GM19238 (cell line): ENCODE results near the gene PLA2G10.
A peak's percentile ranks its signal among the peaks of the same experiment; 100 is the strongest.
"Not testable (repeated sequence)": the region's sequence is repeated elsewhere in the genome, so short reads cannot be mapped to it uniquely, and the experiment has no call there.

Experiments
- DNase-seq: peaks from one replicate; pipeline ENCODE4 v3.0.0; 2011; ENCODE audit warnings: low spot score; ENCODE audit not compliant: insufficient read length

PLA2G10 gene, protein sequence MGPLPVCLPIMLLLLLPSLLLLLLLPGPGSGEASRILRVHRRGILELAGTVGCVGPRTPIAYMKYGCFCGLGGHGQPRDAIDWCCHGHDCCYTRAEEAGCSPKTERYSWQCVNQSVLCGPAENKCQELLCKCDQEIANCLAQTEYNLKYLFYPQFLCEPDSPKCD

GRCh38 chr16:14694129-14694528 lies at the start of gene PLA2G10:
PLA2G10 (minus strand) TSS chr16:14694308; CDS start chr16:14694229, 79 bp downstream.
- DNase-seq, result not testable (repeated sequence)

DNA sequence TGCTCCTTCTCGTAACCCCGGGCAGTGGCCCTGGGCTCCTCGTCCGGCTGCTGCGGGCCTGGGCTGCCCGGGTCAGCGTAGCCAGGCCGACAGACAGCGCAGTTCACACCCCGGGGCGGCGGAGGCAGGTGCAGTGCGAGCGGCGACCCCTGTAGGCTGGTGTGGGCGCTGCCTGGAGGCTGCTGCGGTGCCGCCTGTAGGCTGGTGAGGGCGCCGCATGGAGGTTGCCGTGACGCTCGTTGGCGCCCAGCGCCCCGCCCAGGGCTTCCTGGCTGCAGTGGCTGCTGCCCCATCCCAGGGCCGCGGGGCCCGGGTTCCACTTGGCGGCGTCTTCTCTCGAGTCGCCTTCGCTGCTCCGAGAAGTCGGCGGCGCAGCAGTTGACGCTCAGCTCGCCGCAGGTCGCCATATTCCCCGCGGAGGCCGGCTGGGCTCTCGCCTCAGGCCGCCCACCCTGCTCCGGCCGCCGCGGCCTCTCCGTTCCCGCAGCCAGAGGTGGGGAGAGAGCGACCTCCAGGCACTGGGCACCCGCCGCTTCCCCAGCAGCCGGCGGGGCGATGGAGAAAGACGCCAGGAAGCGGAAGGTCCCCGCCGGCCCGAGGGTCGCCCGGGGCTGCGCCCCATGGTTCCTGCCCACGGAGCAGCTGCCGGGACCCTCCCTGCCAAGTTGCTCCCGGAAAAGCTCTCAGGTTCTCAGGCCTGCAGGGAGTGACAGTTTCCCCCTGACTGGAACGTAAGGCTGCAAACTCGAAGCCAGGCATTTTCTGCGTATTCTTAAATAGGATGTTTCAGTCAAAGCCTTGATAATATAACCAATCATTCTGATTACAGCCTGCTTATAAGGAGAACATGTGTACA lies 48.4 kb upstream of the PLA2G10 start, which contains the start of gene NPIPA2:
Gene NPIPA2 (plus strand): TSS at position 261 of the 856 bp plus-strand sequence. CDS start 5,533 bp downstream, outside the sequence.
- not testable (repeated sequence) for DNase-seq

DNA sequence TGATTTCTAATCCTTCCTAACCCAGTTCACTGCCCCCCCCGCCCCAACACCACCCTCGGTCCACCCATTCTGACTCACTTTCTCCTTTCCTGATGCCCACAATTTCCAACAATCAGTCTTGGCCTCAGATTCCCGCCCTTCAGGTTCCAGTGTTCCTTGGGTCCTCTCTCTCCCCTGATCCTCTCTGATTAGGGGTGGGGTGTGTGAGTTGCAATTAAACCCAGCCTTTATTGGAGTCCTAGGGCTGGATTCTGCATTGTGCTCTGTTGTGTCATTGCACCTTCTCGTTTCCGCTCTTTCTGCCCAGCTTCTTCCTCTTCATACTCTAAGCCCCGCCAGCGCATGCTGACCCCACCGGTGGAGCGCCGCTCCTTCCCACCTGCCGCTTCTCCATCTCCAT lies 47.7 kb upstream of the PLA2G10 start:
- DNase-seq, result not testable (repeated sequence)

DNA sequence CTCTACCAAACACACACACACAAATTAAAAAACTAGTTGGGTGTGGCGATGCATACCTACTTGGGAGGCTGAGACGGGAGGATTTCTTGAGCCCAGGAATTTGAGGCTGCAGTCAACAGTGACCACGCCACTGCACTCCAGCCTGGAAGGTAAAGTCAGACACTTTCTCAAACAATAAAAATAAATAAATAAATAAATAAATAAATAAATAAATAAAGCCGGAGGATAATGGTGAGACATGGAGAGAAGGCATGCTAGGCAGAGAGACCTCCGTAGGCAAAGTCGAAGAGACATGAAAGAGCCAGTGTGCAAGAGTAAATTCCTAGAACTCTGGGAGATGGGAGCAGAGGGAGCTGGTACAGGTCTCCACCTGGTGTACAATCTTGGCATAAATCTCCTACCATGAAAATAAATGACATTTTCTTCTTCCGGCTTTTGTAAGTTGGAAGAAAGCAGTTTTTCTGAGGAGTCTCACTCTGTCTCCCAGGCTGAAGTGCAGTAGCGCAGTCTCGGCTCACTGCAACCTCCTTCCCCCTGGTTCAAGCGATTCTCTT lies 46.8 kb upstream of the PLA2G10 start:
- DNase-seq, result not testable (repeated sequence)

- DNase-seq, result not testable (repeated sequence)
Measured at GRCh38 chr16:14733233-14733632, 39.1 kb upstream of the PLA2G10 start.

DNA sequence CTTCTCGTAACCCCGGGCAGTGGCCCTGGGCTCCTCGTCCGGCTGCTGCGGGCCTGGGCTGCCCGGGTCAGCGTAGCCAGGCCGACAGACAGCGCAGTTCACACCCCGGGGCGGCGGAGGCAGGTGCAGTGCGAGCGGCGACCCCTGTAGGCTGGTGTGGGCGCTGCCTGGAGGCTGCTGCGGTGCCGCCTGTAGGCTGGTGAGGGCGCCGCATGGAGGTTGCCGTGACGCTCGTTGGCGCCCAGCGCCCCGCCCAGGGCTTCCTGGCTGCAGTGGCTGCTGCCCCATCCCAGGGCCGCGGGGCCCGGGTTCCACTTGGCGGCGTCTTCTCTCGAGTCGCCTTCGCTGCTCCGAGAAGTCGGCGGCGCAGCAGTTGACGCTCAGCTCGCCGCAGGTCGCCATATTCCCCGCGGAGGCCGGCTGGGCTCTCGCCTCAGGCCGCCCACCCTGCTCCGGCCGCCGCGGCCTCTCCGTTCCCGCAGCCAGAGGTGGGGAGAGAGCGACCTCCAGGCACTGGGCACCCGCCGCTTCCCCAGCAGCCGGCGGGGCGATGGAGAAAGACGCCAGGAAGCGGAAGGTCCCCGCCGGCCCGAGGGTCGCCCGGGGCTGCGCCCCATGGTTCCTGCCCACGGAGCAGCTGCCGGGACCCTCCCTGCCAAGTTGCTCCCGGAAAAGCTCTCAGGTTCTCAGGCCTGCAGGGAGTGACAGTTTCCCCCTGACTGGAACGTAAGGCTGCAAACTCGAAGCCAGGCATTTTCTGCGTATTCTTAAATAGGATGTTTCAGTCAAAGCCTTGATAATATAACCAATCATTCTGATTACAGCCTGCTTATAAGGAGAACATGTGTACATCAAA lies 9.3 kb upstream of the PLA2G10 start, which contains the start of gene NPIPA3:
Gene NPIPA3 (plus strand): TSS at position 256 of the 856 bp plus-strand sequence. CDS start 5,533 bp downstream, outside the sequence.
- not testable (repeated sequence) for DNase-seq

- DNase-seq, result not testable (repeated sequence)
Measured at GRCh38 chr16:14702672-14703071, 8.6 kb upstream of the PLA2G10 start.

DNA sequence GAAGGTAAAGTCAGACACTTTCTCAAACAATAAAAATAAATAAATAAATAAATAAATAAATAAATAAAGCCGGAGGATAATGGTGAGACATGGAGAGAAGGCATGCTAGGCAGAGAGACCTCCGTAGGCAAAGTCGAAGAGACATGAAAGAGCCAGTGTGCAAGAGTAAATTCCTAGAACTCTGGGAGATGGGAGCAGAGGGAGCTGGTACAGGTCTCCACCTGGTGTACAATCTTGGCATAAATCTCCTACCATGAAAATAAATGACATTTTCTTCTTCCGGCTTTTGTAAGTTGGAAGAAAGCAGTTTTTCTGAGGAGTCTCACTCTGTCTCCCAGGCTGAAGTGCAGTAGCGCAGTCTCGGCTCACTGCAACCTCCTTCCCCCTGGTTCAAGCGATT lies 7.8 kb upstream of the PLA2G10 start:
- DNase-seq, result not testable (repeated sequence)

- DNase-seq, result not testable (repeated sequence)
Measured at GRCh38 chr16:14685870-14686793, 8.0 kb downstream of the PLA2G10 start.

GRCh38 chr16:14682121-14682520 lies 12.0 kb downstream of the PLA2G10 start:
- DNase-seq, result no peak

GRCh38 chr16:14681115-14681514 lies 13.0 kb downstream of the PLA2G10 start:
- DNase-seq, result no peak

GRCh38 chr16:14680396-14680795 lies 13.7 kb downstream of the PLA2G10 start:
- DNase-seq, result not testable (repeated sequence)

DNA sequence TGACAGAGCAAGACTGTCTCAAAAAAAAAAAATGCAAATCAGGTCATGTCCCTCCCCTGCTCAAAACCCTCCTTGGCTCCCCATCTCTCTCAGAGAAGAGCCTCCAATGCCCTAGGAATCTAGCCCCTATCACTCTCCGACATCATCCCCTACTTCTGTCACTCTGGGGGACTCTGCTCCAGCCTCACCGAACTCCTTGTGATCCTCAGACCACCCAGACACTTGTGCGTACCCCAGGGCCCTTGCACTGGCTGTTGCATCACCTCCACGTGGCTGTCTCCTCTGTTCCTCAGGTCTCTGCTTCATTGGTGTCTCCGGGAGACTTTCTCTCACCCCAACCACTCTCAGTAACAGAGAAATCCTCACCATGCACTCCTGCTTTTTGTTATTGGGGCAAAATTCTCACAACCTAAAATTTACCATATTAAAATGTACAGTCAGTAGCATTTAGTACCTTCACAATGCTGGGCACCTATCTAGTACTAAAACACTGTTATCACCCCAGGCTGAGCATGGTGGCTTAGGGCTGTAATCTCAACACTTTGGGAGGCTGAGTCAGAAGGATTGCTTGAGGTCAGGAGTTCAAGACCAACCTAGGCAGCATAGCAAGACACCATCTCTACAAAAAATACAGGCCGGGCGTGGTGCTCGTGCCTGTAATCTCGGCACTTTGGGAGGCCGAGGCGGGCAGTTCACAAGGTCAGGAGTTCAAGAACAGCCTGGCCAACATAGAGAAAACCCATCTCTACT lies 15.2 kb downstream of the PLA2G10 start:
- DNase-seq, result no peak

- no peak for DNase-seq
Measured at GRCh38 chr16:14677627-14678026, 16.5 kb downstream of the PLA2G10 start.

DNA sequence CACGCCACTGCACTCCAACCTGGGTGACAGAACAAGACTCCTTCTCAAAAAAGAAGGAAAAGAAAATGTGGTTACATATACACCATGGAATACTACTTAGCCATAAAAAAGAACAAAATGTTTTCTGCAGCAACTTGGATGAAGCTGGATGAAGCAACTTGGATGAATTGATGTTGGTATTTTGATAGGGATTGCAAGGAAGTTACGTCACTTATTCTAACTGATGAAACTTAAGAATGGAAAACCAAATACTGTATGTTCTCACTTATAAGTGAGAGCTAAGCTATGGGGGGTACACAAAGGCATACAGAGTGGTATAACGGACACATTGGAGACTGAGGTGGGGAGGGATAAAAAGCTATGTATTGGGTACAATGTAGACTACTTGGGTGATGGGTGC lies 17.5 kb downstream of the PLA2G10 start:
- no peak for DNase-seq

DNA sequence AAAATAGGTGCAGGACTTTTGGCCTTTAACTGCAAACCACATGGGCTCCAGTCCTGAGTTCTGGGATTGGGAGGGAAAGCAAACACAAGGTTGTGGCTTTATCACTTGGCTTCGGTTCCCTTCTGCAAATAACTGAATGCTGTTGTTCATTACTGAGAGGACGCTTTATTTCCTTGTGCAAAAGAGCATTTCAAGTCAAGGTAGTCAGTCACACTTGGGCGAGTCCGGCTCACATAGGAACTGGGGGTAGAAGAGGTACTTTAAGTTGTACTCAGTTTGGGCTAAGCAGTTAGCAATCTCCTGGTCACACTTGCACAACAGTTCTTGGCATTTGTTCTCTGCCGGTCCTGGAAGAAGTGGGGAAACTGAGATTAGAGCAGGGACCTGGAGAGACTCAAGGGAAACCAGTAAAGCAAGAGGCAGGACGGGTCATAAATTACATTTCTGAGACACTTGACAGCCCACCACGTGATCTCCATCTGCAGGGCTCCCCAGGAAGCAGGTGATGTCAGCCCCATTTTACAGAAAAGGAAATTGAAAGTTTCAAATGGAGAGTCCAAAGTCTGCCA lies 21.6 kb downstream of the PLA2G10 start:
- peak; percentile 64 for DNase-seq

DNA sequence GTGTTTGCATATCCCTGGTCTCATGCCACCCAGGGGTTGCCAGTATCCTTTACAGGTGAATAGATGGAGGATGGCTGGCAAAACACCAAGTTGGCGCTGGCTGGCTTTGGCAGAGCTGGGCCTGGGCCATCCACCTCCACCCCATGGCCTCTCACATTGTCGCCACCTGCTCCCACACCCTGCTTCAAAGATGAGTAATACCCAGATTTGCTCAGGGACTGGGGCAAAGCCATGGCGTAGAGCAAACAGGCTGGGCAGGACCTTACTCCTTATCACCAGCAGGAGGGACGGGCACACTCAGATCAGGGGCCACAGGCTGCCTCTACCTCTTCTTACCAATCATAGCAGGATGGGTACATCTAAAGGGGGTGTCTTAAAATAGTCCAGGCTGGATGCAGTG lies 24.3 kb downstream of the PLA2G10 start:
- DNase-seq, result no peak

- no peak for DNase-seq
Measured at GRCh38 chr16:14668556-14669223, 25.4 kb downstream of the PLA2G10 start.
